GM23338 (cell line): ENCODE measurements around the gene OTOG.

Experiments used
- EZH2 ChIP-seq: fragments of 200-600 bp; sonication (generic); IDR thresholded peaks from one replicate; pipeline ENCODE4 v1.8.0; 2017; ENCODE audit warnings: antibody characterized with exemption, mild to moderate bottlenecking, low read depth; ENCODE audit not compliant: unreplicated experiment
- EZH2phosphoT487 ChIP-seq: fragments of 200-600 bp; sonication (generic); IDR thresholded peaks from one replicate; pipeline ENCODE4 v1.8.1; 2018; ENCODE audit warnings: antibody characterized with exemption; ENCODE audit not compliant: unreplicated experiment
- POLR2AphosphoS5 ChIP-seq: IDR thresholded peaks from 2 replicates; pipeline ENCODE4 v1.6.1; 2016; ENCODE audit warnings: antibody characterized with exemption, low read depth
- TF ChIP-seq, protein P1 (sequence below), 2 experiments: fragments of 200-600 bp in 1 of 2; sonication (generic) in 1 of 2; conservative IDR thresholded peaks; 2 replicates each; pipeline versions ENCODE4 v1.5.1 to v1.6.1; 2016 to 2017; ENCODE audit warnings: antibody characterized with exemption in 2 of 2, low read depth in 2 of 2, mild to moderate bottlenecking in 2 of 2, moderate library complexity in 1 of 2
- TF ChIP-seq, protein P2 (sequence below): IDR thresholded peaks from one replicate; pipeline ENCODE4 v1.6.1; 2018; ENCODE audit warnings: antibody characterized with exemption; ENCODE audit not compliant: unreplicated experiment

- TF ChIP-seq, protein P1, sequence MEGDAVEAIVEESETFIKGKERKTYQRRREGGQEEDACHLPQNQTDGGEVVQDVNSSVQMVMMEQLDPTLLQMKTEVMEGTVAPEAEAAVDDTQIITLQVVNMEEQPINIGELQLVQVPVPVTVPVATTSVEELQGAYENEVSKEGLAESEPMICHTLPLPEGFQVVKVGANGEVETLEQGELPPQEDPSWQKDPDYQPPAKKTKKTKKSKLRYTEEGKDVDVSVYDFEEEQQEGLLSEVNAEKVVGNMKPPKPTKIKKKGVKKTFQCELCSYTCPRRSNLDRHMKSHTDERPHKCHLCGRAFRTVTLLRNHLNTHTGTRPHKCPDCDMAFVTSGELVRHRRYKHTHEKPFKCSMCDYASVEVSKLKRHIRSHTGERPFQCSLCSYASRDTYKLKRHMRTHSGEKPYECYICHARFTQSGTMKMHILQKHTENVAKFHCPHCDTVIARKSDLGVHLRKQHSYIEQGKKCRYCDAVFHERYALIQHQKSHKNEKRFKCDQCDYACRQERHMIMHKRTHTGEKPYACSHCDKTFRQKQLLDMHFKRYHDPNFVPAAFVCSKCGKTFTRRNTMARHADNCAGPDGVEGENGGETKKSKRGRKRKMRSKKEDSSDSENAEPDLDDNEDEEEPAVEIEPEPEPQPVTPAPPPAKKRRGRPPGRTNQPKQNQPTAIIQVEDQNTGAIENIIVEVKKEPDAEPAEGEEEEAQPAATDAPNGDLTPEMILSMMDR (conservative IDR thresholded peaks at IDR 0.05; ENCODE audit: low read depth in 2 of 2) = no peak
- TF ChIP-seq, protein P2, sequence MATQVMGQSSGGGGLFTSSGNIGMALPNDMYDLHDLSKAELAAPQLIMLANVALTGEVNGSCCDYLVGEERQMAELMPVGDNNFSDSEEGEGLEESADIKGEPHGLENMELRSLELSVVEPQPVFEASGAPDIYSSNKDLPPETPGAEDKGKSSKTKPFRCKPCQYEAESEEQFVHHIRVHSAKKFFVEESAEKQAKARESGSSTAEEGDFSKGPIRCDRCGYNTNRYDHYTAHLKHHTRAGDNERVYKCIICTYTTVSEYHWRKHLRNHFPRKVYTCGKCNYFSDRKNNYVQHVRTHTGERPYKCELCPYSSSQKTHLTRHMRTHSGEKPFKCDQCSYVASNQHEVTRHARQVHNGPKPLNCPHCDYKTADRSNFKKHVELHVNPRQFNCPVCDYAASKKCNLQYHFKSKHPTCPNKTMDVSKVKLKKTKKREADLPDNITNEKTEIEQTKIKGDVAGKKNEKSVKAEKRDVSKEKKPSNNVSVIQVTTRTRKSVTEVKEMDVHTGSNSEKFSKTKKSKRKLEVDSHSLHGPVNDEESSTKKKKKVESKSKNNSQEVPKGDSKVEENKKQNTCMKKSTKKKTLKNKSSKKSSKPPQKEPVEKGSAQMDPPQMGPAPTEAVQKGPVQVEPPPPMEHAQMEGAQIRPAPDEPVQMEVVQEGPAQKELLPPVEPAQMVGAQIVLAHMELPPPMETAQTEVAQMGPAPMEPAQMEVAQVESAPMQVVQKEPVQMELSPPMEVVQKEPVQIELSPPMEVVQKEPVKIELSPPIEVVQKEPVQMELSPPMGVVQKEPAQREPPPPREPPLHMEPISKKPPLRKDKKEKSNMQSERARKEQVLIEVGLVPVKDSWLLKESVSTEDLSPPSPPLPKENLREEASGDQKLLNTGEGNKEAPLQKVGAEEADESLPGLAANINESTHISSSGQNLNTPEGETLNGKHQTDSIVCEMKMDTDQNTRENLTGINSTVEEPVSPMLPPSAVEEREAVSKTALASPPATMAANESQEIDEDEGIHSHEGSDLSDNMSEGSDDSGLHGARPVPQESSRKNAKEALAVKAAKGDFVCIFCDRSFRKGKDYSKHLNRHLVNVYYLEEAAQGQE = no peak
- TF ChIP-seq EZH2 (no peak), POLR2AphosphoS5 (no peak), EZH2phosphoT487 (no peak)
Measured at GRCh38 chr11:17512101-17512500, 35.0 kb upstream of the OTOG start.
